HEK293 (cell line): ENCODE results near the gene CNIH3.

Source experiments
- YY1 ChIP-seq: fragments of 450-650 bp; formaldehyde crosslinking; IDR thresholded peaks from 2 replicates; pipeline ENCODE4 v1.5.1; 2018; ENCODE audit warnings: missing biosample characterization, missing genetic modification characterization
- ZFP41 ChIP-seq: fragments of 450-650 bp; formaldehyde crosslinking; IDR thresholded peaks from 2 replicates; pipeline ENCODE4 v1.5.1; 2016; ENCODE audit warnings: missing biosample characterization, missing genetic modification characterization, borderline replicate concordance
- ZNF157 ChIP-seq: fragments of 450-650 bp; formaldehyde crosslinking; IDR thresholded peaks from 2 replicates; pipeline ENCODE4 v1.5.1; 2016; ENCODE audit warnings: missing biosample characterization, missing genetic modification characterization
- ZNF658 ChIP-seq: fragments of 450-650 bp; formaldehyde crosslinking; IDR thresholded peaks from 2 replicates; pipeline ENCODE4; 2016; ENCODE audit warnings: missing biosample characterization, missing genetic modification characterization
- ZNF792 ChIP-seq: fragments of 450-650 bp; formaldehyde crosslinking; IDR thresholded peaks from 2 replicates; pipeline ENCODE4 v1.5.1; 2016; ENCODE audit warnings: missing biosample characterization, missing genetic modification characterization
- TF ChIP-seq, protein P1 (sequence below): fragments of 450-650 bp; formaldehyde crosslinking; IDR thresholded peaks from 2 replicates; pipeline ENCODE4 v1.5.1; 2016; ENCODE audit warnings: missing biosample characterization, missing genetic modification characterization
- TF ChIP-seq, protein P2 (sequence below): fragments of 450-650 bp; formaldehyde crosslinking; conservative IDR thresholded peaks from 2 replicates; pipeline ENCODE4 v1.5.1; 2016; ENCODE audit warnings: low read depth, missing biosample characterization, missing genetic modification characterization

DNA sequence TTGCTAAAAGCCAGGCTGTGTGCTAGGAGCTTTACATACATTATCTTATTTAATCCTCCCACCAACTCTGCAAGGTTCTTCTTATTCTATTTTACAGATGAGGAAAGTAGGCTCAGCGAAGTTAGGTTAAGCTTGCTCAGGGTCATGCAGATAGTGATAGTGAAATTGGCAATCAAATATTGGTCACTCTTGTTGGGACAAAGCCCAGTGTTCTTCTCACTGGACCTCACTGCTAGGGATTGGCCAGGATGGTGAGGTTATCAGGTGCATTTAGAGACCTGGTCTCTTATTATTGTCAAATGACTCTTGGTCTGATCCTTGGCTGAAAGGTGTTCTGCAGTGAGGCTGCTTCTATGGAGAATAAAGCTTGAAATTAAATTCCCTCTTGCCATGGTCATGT lies 145.1 kb downstream of the CNIH3 start:
- TF ChIP-seq ZNF658 (tag by site-specific recombination) = no peak
- no peak for TF ChIP-seq ZNF157 (tag by site-specific recombination)
- no peak for TF ChIP-seq YY1 (tag by site-specific recombination)
- TF ChIP-seq ZNF792 (tag by site-specific recombination) = no peak
- TF ChIP-seq, protein P1, sequence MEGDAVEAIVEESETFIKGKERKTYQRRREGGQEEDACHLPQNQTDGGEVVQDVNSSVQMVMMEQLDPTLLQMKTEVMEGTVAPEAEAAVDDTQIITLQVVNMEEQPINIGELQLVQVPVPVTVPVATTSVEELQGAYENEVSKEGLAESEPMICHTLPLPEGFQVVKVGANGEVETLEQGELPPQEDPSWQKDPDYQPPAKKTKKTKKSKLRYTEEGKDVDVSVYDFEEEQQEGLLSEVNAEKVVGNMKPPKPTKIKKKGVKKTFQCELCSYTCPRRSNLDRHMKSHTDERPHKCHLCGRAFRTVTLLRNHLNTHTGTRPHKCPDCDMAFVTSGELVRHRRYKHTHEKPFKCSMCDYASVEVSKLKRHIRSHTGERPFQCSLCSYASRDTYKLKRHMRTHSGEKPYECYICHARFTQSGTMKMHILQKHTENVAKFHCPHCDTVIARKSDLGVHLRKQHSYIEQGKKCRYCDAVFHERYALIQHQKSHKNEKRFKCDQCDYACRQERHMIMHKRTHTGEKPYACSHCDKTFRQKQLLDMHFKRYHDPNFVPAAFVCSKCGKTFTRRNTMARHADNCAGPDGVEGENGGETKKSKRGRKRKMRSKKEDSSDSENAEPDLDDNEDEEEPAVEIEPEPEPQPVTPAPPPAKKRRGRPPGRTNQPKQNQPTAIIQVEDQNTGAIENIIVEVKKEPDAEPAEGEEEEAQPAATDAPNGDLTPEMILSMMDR (tag by site-specific recombination) = no peak
- TF ChIP-seq, protein P2, sequence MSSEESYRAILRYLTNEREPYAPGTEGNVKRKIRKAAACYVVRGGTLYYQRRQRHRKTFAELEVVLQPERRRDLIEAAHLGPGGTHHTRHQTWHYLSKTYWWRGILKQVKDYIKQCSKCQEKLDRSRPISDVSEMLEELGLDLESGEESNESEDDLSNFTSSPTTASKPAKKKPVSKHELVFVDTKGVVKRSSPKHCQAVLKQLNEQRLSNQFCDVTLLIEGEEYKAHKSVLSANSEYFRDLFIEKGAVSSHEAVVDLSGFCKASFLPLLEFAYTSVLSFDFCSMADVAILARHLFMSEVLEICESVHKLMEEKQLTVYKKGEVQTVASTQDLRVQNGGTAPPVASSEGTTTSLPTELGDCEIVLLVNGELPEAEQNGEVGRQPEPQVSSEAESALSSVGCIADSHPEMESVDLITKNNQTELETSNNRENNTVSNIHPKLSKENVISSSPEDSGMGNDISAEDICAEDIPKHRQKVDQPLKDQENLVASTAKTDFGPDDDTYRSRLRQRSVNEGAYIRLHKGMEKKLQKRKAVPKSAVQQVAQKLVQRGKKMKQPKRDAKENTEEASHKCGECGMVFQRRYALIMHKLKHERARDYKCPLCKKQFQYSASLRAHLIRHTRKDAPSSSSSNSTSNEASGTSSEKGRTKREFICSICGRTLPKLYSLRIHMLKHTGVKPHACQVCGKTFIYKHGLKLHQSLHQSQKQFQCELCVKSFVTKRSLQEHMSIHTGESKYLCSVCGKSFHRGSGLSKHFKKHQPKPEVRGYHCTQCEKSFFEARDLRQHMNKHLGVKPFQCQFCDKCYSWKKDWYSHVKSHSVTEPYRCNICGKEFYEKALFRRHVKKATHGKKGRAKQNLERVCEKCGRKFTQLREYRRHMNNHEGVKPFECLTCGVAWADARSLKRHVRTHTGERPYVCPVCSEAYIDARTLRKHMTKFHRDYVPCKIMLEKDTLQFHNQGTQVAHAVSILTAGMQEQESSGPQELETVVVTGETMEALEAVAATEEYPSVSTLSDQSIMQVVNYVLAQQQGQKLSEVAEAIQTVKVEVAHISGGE (tag by site-specific recombination) = no peak
- no peak for TF ChIP-seq ZFP41 (tag by site-specific recombination)
